Immature natural killer cell (primary cell): ENCODE measurements around the gene TULP3. TPM values are rescaled to one million over a fixed set of nuclear protein-coding genes. Genes with fewer than 3 reads are reported as not detected.

Source experiments
- DNase-seq, 3 donors: peaks; one replicate each; pipeline ENCODE4 v3.0.0; 2022; ENCODE audit warnings: mixed read lengths in 1 of 3
- H3K27ac Mint-ChIP-seq, 6 donors: one replicate each; pipeline ENCODE4 v1.8.0; 2020; ENCODE audit warnings: mixed read lengths in 6 of 6, mild to moderate bottlenecking in 5 of 6, inconsistent platforms in 4 of 6, moderate library complexity in 3 of 6
- H3K27me3 Mint-ChIP-seq, 3 donors: one replicate each; pipeline ENCODE4 v1.8.0; 2020 to 2021; ENCODE audit warnings: low read depth in 3 of 3, mild to moderate bottlenecking in 3 of 3, mixed read lengths in 3 of 3, moderate library complexity in 3 of 3, inconsistent platforms in 1 of 3
- H3K36me3 Mint-ChIP-seq, 3 donors: one replicate each; pipeline ENCODE4 v1.8.0; 2020; ENCODE audit warnings: mixed read lengths in 3 of 3, inconsistent platforms in 2 of 3, mild to moderate bottlenecking in 2 of 3
- H3K4me1 Mint-ChIP-seq, 2 donors: one replicate each; pipeline ENCODE4 v1.8.0; 2020; ENCODE audit warnings: inconsistent platforms in 2 of 2, mild to moderate bottlenecking in 2 of 2, mixed read lengths in 2 of 2, moderate library complexity in 1 of 2
- H3K4me3 Mint-ChIP-seq, 5 donors: one replicate each; pipeline ENCODE4 v1.8.0; 2020; ENCODE audit warnings: mild to moderate bottlenecking in 5 of 5, mixed read lengths in 5 of 5, inconsistent platforms in 3 of 5, moderate library complexity in 3 of 5
- H3K9me3 Mint-ChIP-seq, 6 donors: one replicate each; pipeline ENCODE4 v1.8.0; 2020; ENCODE audit warnings: mild to moderate bottlenecking in 6 of 6, mixed read lengths in 6 of 6, inconsistent platforms in 4 of 6, moderate library complexity in 3 of 6
- polyA plus RNA-seq, 3 donors: library from polyadenylated mRNA; unstranded; fragments of 300-500 nt; fragmentation: Illumina TruSeq; gene quantifications; one replicate each; pipeline ENCODE4 v1.2.3, GENCODE V29; 2021

TULP3 gene
- polyA plus RNA-seq, 3 donors from 2014 or later, result 5.5 to 11.1 (median 7.5) TPM

DNA sequence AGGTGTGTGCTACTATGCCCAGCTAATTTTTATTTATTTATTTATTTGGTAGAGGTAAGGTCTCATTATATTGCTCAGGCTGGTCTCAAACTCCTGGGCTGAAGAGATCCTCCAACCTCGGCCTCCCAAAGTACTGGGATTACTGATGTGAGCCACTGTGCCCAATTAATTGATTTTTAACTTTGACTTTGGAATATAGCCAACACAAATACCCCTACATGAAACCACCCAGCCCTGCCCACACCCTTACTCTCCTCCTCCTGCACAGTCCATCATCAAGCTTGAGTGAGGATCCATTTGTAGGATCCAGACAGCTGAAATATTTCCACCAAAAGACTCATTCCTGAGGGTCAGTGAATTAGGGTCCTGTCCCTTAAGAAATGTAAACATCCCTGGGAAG is 65.2 kb downstream of the TULP3 start:
- Mint-ChIP-seq H3K27ac (no peak overlapping the region), H3K4me3 (no peak overlapping the region), H3K36me3 (peaks cover 0 to 3% (median 0%) of the 10 kb centered on the region in 3 donors), H3K27me3 (peaks cover 8 to 18% (median 18%) of the 10 kb centered on the region in 3 donors), H3K9me3 (no peaks in the 10 kb centered on the region), H3K4me1 (peaks cover 9 to 10% of the 10 kb centered on the region in 2 donors)
- no peak for DNase-seq

GRCh38 chr12:2957816-2958431 is 67.2 kb downstream of the TULP3 start:
- H3K4me1 Mint-ChIP-seq, result peaks cover 9 to 11% of the 10 kb centered on the region in 2 donors
- no peak for DNase-seq
- no peaks in the 10 kb centered on the region for H3K9me3 Mint-ChIP-seq
- no peak overlapping the region for H3K27ac Mint-ChIP-seq
- H3K4me3 Mint-ChIP-seq, result peak overlapping the region in 3 of 5 donors; percentile 11 to 61 (median 23)
- peaks cover 0 to 3% (median 0%) of the 10 kb centered on the region in 3 donors for H3K36me3 Mint-ChIP-seq
- peaks cover 8 to 27% (median 17%) of the 10 kb centered on the region in 3 donors for H3K27me3 Mint-ChIP-seq

DNA sequence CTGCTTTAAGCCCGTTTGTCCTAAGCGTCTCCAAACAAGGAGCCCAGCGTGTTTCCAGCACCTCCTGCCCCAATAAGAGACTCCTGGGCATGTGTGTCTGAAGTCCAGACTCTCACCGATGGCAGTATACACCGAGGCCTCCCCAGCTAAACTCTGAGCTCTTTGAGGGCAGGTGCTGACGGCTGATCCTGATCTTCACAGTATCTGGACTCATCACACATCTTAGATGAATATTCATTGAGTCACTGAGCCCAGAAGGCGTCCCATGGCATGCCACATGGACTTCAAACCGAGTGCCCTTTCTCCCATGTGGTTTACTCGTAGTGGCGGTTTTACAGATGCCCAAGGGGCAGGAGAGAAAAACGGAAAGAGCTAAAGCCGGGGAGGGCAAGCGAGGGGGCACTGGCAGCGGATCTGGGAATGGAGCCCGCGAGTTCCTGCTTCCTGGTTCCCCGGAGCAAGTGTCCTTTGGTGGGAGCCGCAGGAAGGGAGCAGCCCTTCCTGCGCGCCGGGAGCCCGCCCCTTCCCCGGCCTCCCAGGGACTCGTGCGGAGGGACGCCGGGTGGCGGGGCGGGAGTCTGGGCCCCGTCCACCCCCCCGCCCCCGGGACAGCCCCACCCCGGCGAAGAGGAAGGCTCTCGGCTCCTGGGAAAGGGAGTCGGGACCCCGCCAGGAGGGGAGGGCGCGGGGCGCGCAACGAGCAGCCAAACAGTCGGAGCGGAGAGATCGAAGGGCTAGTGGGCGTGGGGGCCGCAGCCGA is 67.9 kb downstream of the TULP3 start:
- Mint-ChIP-seq H3K36me3 (peaks cover 0 to 3% (median 0%) of the 10 kb centered on the region in 3 donors), H3K9me3 (no peaks in the 10 kb centered on the region), H3K27ac (no peak overlapping the region), H3K27me3 (peaks cover 10 to 27% (median 17%) of the 10 kb centered on the region in 3 donors), H3K4me3 (peak overlapping the region in 4 of 5 donors; percentile 22 to 70 (median 61)), H3K4me1 (peaks cover 9 to 11% of the 10 kb centered on the region in 2 donors)
- no peak for DNase-seq

DNA sequence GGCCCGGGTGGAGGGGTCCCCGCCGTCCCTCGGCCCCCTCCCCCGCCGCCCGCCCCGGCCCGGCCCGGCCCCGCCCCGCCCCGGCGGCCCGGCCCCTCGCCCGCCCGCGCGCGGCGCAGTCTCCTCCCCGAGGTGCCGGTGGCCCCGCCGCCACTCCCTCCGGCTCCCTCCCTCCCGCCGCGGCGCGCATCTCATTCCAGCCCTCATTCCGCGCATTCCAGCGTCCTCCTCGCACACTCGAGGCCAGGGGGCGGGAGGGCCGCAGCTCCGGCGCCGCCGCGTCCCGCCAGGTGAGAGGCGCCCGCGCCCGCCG is 68.5 kb downstream of the TULP3 start, which contains the start of gene TEAD4:
TEAD4 (plus strand) TSS at position 206 of the 313 bp plus-strand sequence.
- Mint-ChIP-seq H3K4me3 (peak within 1 kb of the TSS in 4 of 5 donors; percentile 22 to 70 (median 61)), H3K27me3 (peaks cover 10 to 27% (median 17%) of the 10 kb centered on the region in 3 donors), H3K36me3 (peaks cover 0 to 3% (median 0%) of the 10 kb centered on the region in 3 donors), H3K27ac (no peak within 1 kb of the TSS), H3K9me3 (no peaks in the 10 kb centered on the region), H3K4me1 (peaks cover 9 to 11% of the 10 kb centered on the region in 2 donors)
- DNase-seq, result no peak

- Mint-ChIP-seq H3K27me3 (peaks cover 12 to 27% (median 17%) of the 10 kb centered on the region in 3 donors), H3K9me3 (no peaks in the 10 kb centered on the region), H3K4me3 (peak overlapping the region in 1 of 5 donors; percentile 36), H3K27ac (no peak overlapping the region), H3K36me3 (peaks cover 0 to 3% (median 0%) of the 10 kb centered on the region in 3 donors), H3K4me1 (peaks cover 9 to 11% of the 10 kb centered on the region in 2 donors)
- DNase-seq, result no peak
Measured at GRCh38 chr12:2959505-2960389, 69.1 kb downstream of the TULP3 start.

- H3K27ac Mint-ChIP-seq, result no peak overlapping the region
- H3K4me1 Mint-ChIP-seq, result peaks cover 9 to 11% of the 10 kb centered on the region in 2 donors
- peaks cover 0 to 3% (median 0%) of the 10 kb centered on the region in 3 donors for H3K36me3 Mint-ChIP-seq
- no peaks in the 10 kb centered on the region for H3K9me3 Mint-ChIP-seq
- peaks cover 12 to 27% (median 17%) of the 10 kb centered on the region in 3 donors for H3K27me3 Mint-ChIP-seq
- peak overlapping the region in 4 of 5 donors; percentile 28 to 61 (median 52) for H3K4me3 Mint-ChIP-seq
- DNase-seq, result no peak
Measured at GRCh38 chr12:2960390-2960956, 69.8 kb downstream of the TULP3 start.

- Mint-ChIP-seq H3K4me1 (peaks cover 9 to 11% of the 10 kb centered on the region in 2 donors), H3K27ac (no peak overlapping the region), H3K9me3 (no peaks in the 10 kb centered on the region), H3K4me3 (peak overlapping the region in 3 of 5 donors; percentile 51 to 61 (median 53)), H3K36me3 (peaks cover 0 to 3% (median 0%) of the 10 kb centered on the region in 3 donors), H3K27me3 (peaks cover 12 to 27% (median 17%) of the 10 kb centered on the region in 3 donors)
- no peak for DNase-seq
Measured at GRCh38 chr12:2960996-2961616, 70.4 kb downstream of the TULP3 start.

GRCh38 chr12:2961705-2962104 is 71.0 kb downstream of the TULP3 start:
- Mint-ChIP-seq H3K4me1 (peaks cover 9 to 11% of the 10 kb centered on the region in 2 donors), H3K4me3 (no peak overlapping the region), H3K9me3 (no peaks in the 10 kb centered on the region), H3K36me3 (peaks cover 0 to 3% (median 0%) of the 10 kb centered on the region in 3 donors), H3K27ac (no peak overlapping the region), H3K27me3 (peaks cover 12 to 22% (median 17%) of the 10 kb centered on the region in 3 donors)
- DNase-seq, result no peak

- Mint-ChIP-seq H3K4me1 (peaks cover 8 to 11% of the 10 kb centered on the region in 2 donors), H3K27ac (no peak overlapping the region), H3K9me3 (no peaks in the 10 kb centered on the region), H3K36me3 (peaks cover 0 to 3% (median 0%) of the 10 kb centered on the region in 3 donors), H3K4me3 (no peak overlapping the region), H3K27me3 (peaks cover 10 to 19% (median 12%) of the 10 kb centered on the region in 3 donors)
- no peak for DNase-seq
Measured at GRCh38 chr12:2963154-2963759, 72.6 kb downstream of the TULP3 start.

GRCh38 chr12:2963760-2964292 is 73.1 kb downstream of the TULP3 start:
- H3K36me3 Mint-ChIP-seq, result peaks cover 0 to 3% (median 0%) of the 10 kb centered on the region in 3 donors
- H3K27ac Mint-ChIP-seq, result no peak overlapping the region
- no peaks in the 10 kb centered on the region for H3K9me3 Mint-ChIP-seq
- H3K4me1 Mint-ChIP-seq, result peaks cover 5 to 6% of the 10 kb centered on the region in 2 donors
- DNase-seq, result no peak
- H3K27me3 Mint-ChIP-seq, result peaks cover 7 to 16% (median 9%) of the 10 kb centered on the region in 3 donors
- H3K4me3 Mint-ChIP-seq, result no peak overlapping the region

DNA sequence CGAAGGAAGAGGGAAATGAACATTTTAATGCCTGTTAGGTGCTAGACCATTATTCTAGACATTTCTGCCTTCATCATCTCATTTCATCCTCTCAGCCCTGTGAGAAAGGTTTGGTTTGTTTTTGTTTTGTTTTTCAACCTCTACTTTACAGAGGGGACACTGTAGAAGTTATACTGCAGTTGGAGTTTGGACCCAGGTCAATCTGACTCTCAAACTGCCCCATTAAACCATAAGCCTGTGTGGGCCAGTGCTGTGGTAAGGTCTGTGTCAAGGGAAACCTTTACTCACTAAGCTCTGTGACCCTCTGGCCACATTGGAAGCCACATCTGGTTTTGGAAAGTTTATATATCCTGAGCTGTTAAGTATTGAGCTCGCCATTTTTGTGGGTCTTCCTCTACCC is 77.0 kb downstream of the TULP3 start:
- H3K9me3 Mint-ChIP-seq, result no peaks in the 10 kb centered on the region
- H3K27ac Mint-ChIP-seq, result no peak overlapping the region
- H3K4me1 Mint-ChIP-seq, result no peaks in the 10 kb centered on the region
- H3K36me3 Mint-ChIP-seq, result no peaks in the 10 kb centered on the region
- H3K27me3 Mint-ChIP-seq, result peaks cover 2 to 7% (median 2%) of the 10 kb centered on the region in 3 donors
- H3K4me3 Mint-ChIP-seq, result no peak overlapping the region
- DNase-seq, result no peak

GRCh38 chr12:2970744-2971143 is 80.1 kb downstream of the TULP3 start:
- no peak for DNase-seq
- H3K27ac Mint-ChIP-seq, result no peak overlapping the region
- no peaks in the 10 kb centered on the region for H3K4me1 Mint-ChIP-seq
- H3K9me3 Mint-ChIP-seq, result no peaks in the 10 kb centered on the region
- H3K4me3 Mint-ChIP-seq, result no peak overlapping the region
- peaks cover 2 to 7% (median 3%) of the 10 kb centered on the region in 3 donors for H3K27me3 Mint-ChIP-seq
- no peaks in the 10 kb centered on the region for H3K36me3 Mint-ChIP-seq
